ENCODE results near the gene HARBI1.

The HARBI1 gene

DNA sequence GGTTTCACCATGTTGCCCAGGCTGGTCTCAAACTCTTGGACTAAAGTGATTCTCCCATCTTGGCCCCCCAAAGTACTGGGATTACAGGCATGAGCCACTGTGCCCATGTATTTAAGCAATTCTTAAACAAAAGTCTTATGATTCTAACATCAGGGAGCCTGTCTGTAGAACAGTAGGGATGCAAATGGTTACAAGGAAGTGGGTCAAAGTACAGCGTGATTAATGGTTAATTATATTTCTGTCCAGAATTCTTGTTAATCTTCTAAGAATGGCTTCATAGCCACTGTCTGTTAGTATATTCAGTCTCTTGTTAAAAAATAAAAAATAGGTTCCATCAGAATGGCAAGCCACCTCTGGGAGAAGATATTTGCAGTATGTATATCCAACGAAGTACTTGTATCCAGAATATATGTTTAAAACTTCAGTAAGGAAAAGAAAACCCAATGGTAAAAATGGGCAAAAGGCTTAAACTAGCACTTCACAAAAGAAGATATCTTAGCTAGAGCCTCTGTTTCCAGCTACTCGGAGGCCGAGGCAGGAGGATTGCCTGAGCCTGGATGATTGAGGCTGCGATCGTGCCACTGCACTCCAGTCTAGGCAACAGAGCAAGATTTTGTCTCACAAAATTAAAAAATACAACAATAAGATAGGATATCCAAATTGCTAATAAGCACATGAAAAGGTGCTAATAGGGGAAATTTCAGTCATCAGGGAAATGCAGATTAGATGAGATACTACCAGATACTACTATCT, 23.2 kb upstream of the HARBI1 start:
- TF ChIP-seq ISL1 (CRISPR knock-in tag; IDR thresholded peaks at IDR 0.05) (no peak), BACH2 (CRISPR knock-in tag; IDR thresholded peaks at IDR 0.05; ENCODE audit: borderline replicate concordance) (no peak), TCF4 (CRISPR knock-in tag; IDR thresholded peaks at IDR 0.05; ENCODE audit: borderline replicate concordance) (no peak), SNAI2 (CRISPR knock-in tag; IDR thresholded peaks at IDR 0.05) (no peak), OSR1 (CRISPR knock-in tag; IDR thresholded peaks at IDR 0.05) (no peak), PPARA (CRISPR knock-in tag; IDR thresholded peaks at IDR 0.05; ENCODE audit: borderline replicate concordance) (no peak), ZC3H10 (CRISPR knock-in tag; IDR thresholded peaks at IDR 0.05) (no peak), ZFP3 (CRISPR knock-in tag; IDR thresholded peaks at IDR 0.05) (no peak)
- TF ChIP-seq, protein P1, sequence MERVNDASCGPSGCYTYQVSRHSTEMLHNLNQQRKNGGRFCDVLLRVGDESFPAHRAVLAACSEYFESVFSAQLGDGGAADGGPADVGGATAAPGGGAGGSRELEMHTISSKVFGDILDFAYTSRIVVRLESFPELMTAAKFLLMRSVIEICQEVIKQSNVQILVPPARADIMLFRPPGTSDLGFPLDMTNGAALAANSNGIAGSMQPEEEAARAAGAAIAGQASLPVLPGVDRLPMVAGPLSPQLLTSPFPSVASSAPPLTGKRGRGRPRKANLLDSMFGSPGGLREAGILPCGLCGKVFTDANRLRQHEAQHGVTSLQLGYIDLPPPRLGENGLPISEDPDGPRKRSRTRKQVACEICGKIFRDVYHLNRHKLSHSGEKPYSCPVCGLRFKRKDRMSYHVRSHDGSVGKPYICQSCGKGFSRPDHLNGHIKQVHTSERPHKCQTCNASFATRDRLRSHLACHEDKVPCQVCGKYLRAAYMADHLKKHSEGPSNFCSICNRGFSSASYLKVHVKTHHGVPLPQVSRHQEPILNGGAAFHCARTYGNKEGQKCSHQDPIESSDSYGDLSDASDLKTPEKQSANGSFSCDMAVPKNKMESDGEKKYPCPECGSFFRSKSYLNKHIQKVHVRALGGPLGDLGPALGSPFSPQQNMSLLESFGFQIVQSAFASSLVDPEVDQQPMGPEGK (CRISPR knock-in tag; IDR thresholded peaks at IDR 0.05; ENCODE audit: borderline replicate concordance): no peak
- TF ChIP-seq, protein P2, sequence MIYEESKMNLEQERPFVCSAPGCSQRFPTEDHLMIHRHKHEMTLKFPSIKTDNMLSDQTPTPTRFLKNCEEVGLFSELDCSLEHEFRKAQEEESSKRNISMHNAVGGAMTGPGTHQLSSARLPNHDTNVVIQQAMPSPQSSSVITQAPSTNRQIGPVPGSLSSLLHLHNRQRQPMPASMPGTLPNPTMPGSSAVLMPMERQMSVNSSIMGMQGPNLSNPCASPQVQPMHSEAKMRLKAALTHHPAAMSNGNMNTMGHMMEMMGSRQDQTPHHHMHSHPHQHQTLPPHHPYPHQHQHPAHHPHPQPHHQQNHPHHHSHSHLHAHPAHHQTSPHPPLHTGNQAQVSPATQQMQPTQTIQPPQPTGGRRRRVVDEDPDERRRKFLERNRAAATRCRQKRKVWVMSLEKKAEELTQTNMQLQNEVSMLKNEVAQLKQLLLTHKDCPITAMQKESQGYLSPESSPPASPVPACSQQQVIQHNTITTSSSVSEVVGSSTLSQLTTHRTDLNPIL (CRISPR knock-in tag; IDR thresholded peaks at IDR 0.05; ENCODE audit: low read depth): no peak
- TF ChIP-seq, protein P3, sequence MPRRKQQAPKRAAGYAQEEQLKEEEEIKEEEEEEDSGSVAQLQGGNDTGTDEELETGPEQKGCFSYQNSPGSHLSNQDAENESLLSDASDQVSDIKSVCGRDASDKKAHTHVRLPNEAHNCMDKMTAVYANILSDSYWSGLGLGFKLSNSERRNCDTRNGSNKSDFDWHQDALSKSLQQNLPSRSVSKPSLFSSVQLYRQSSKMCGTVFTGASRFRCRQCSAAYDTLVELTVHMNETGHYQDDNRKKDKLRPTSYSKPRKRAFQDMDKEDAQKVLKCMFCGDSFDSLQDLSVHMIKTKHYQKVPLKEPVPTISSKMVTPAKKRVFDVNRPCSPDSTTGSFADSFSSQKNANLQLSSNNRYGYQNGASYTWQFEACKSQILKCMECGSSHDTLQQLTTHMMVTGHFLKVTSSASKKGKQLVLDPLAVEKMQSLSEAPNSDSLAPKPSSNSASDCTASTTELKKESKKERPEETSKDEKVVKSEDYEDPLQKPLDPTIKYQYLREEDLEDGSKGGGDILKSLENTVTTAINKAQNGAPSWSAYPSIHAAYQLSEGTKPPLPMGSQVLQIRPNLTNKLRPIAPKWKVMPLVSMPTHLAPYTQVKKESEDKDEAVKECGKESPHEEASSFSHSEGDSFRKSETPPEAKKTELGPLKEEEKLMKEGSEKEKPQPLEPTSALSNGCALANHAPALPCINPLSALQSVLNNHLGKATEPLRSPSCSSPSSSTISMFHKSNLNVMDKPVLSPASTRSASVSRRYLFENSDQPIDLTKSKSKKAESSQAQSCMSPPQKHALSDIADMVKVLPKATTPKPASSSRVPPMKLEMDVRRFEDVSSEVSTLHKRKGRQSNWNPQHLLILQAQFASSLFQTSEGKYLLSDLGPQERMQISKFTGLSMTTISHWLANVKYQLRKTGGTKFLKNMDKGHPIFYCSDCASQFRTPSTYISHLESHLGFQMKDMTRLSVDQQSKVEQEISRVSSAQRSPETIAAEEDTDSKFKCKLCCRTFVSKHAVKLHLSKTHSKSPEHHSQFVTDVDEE (CRISPR knock-in tag; IDR thresholded peaks at IDR 0.05): no peak
- ATAC-seq: no peak

DNA sequence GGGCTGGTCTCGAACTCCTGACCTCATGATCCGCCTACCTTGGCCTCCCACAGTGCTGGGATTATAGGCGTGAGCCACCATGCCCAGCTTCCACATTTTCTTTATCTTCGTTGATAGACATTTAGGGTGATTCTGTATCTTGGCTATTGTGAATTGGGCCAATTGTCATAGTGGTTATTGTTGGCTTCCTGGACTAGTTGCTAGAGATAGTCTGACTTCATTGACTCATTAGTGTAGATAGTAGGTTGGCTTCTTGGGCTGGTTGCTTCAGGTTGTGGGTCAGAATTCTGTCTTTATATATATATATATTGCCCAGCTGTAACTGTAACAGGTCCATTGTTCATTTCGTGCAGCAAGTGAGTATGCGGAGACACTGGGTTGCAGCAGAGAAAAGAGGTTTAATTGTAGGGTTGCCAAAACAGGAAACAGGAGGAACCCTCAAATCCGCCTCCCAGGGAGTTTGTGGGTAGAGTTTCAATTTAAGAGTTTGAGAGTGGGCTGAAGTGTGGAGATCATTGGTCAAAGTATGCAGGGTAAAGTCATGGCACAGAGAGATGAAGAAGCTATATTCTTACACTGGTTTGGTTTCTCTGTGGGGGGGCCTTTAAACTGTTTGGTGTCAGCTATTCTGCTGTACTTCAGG, 22.3 kb upstream of the HARBI1 start:
- no peak for ATAC-seq
- TF ChIP-seq OSR1 (CRISPR knock-in tag; IDR thresholded peaks at IDR 0.05): no peak
- TF ChIP-seq, protein P3 (CRISPR knock-in tag; IDR thresholded peaks at IDR 0.05): no peak
- no peak for TF ChIP-seq GLIS3 (CRISPR knock-in tag; IDR thresholded peaks at IDR 0.05)
- TF ChIP-seq, protein P4, sequence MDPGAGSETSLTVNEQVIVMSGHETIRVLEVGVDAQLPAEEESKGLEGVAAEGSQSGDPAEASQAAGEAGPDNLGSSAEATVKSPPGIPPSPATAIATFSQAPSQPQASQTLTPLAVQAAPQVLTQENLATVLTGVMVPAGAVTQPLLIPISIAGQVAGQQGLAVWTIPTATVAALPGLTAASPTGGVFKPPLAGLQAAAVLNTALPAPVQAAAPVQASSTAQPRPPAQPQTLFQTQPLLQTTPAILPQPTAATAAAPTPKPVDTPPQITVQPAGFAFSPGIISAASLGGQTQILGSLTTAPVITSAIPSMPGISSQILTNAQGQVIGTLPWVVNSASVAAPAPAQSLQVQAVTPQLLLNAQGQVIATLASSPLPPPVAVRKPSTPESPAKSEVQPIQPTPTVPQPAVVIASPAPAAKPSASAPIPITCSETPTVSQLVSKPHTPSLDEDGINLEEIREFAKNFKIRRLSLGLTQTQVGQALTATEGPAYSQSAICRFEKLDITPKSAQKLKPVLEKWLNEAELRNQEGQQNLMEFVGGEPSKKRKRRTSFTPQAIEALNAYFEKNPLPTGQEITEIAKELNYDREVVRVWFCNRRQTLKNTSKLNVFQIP (CRISPR knock-in tag; IDR thresholded peaks at IDR 0.05; ENCODE audit: borderline replicate concordance, low read depth): no peak

DNA sequence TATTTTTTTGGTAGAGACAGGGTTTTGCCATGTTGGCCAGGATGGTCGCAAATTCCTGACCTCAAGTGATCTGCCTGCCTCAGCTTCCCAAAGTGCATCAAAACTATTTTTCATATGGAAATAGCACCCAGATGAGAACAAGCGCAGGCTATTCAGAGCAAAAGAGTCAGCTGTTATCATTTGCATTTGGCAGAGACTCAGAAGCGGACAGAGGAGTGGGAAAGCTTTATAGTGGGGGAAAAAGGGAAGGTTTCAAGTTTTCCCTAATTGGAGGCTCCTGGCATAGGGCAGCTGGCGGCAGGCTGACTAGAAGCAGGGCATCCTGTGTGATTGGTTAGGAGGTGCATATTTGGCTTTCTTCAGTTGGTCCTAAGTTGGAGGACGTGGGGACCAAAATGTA, 20.5 kb upstream of the HARBI1 start:
- no peak for ATAC-seq
- TF ChIP-seq ISL1 (CRISPR knock-in tag; IDR thresholded peaks at IDR 0.05) (no peak), GLIS3 (CRISPR knock-in tag; IDR thresholded peaks at IDR 0.05) (no peak), RARB (CRISPR knock-in tag; IDR thresholded peaks at IDR 0.05) (no peak), OSR1 (CRISPR knock-in tag; IDR thresholded peaks at IDR 0.05) (no peak), ZNF70 (CRISPR knock-in tag; IDR thresholded peaks at IDR 0.05) (no peak), PPARA (CRISPR knock-in tag; IDR thresholded peaks at IDR 0.05; ENCODE audit: borderline replicate concordance) (no peak), ZC3H10 (CRISPR knock-in tag; IDR thresholded peaks at IDR 0.05) (no peak), ZNF8 (CRISPR knock-in tag; IDR thresholded peaks at IDR 0.05) (no peak), TOX (CRISPR knock-in tag; IDR thresholded peaks at IDR 0.05; ENCODE audit: borderline replicate concordance) (no peak)
- TF ChIP-seq, protein P5, sequence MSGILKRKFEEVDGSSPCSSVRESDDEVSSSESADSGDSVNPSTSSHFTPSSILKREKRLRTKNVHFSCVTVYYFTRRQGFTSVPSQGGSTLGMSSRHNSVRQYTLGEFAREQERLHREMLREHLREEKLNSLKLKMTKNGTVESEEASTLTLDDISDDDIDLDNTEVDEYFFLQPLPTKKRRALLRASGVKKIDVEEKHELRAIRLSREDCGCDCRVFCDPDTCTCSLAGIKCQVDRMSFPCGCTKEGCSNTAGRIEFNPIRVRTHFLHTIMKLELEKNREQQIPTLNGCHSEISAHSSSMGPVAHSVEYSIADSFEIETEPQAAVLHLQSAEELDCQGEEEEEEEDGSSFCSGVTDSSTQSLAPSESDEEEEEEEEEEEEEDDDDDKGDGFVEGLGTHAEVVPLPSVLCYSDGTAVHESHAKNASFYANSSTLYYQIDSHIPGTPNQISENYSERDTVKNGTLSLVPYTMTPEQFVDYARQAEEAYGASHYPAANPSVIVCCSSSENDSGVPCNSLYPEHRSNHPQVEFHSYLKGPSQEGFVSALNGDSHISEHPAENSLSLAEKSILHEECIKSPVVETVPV (CRISPR knock-in tag; IDR thresholded peaks at IDR 0.05): no peak
- TF ChIP-seq, protein P1 (CRISPR knock-in tag; IDR thresholded peaks at IDR 0.05; ENCODE audit: borderline replicate concordance): no peak

Measured in SK-N-SH treated with all-trans-retinoic acid at 6 μM for 48 hours (cell line).